HT-29 (cell line): Measurements from ENCODE around the gene NDUFS1. TPM values are rescaled to one million over a fixed set of nuclear protein-coding genes. Genes with fewer than 3 reads are reported as not detected.
"Not testable (repeated sequence)": the region's sequence is repeated elsewhere in the genome, so short reads cannot be mapped to it uniquely, and the experiment has no call there.

ENCODE experiments used
- DNase-seq: peaks from one replicate; pipeline ENCODE4 v3.0.0-alpha.2; 2015; ENCODE audit warnings: low spot score
- total RNA-seq: library from RNA; depleted of rRNA; stranded (reverse); fragments of >200 nt; shearing (Covaris generic); gene quantifications from 2 replicates; pipeline ENCODE4 v1.2.3, GENCODE V29; 2014

NDUFS1 gene
- total RNA-seq, 1 experiment from 2014 or later = 69.8 TPM

GRCh38 chr2:206105038-206105437 is 54.2 kb downstream of the NDUFS1 start:
- no peak for DNase-seq

- not testable (repeated sequence) for DNase-seq
Observed at GRCh38 chr2:206098872-206099271, 60.4 kb downstream of the NDUFS1 start.

DNA sequence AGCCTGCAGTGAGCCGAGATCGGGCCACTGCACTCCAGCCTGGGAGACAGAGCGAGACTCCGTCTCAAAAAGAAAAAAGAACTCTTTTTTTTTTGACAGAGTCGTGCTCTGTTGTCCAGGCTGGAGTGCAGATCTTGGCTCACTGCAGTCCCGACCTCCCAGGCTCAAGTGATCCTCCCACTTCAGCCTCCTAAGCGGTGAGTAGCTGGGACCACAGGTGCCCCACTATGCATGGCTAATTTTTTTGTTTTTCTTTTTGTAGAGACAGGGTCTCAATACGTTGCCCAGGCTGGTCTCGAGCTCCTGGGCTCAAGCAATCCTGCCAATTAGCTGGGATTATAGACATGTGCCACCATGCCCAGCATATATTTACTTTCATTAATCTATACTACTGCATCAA is 60.8 kb downstream of the NDUFS1 start:
- DNase-seq = no peak

GRCh38 chr2:206096876-206097275 is 62.4 kb downstream of the NDUFS1 start:
- no peak for DNase-seq

DNA sequence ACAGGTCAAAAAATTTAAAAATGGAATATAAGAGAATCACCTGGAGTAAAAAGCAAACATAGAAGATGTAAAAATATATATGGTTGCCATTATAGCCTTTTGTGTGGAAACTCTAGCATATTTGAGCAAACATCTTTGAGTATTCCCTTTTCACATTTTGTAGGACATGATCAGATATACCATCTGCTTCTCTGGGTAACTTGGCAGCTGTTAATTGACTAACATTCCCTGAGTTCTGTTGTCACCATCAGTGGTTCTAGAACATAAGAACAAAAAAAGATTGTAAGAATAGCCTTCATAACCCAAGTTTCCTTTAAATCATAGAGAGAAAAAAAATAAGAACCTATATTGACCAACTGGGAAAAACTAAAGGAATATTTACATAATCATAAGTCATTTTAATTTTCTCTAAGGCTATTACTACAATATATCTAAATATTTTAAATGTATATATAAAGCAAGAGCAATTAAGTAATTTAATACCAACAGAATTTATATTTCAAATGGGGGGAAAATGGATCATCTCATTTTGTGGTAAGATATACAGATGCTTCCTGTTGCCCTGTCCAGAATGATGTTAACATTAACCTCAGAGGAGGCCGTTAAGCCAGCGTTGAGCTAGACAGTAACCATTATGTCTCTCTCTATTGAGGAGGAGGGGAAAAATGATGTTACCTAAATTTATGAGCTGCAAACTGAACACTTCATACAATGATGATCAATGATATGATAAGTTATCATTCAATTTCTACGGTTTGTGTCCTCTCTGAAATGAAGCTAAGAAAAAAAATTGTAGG is 63.5 kb downstream of the NDUFS1 start:
- DNase-seq = no peak

GRCh38 chr2:206092297-206092696 is 66.9 kb downstream of the NDUFS1 start:
- DNase-seq = no peak

DNA sequence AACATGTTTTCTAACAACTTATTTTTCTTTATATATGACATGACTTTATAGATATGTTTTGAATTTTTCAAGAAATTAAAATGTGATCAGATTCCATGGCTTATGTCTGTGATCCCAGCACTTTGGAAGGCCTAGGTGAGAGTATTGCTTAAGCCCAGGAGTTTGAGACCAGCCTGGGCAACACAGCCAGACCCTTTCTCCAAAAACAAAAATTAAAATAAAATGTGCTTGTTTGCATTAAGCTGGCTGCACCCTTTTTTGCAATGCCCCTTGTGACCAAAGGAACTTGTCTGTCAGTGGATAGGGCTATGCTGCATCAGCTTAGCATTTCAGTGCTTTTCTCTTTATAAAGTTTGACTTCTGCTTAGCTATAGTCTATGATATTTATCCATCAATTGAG is 71.0 kb downstream of the NDUFS1 start:
- no peak for DNase-seq

- DNase-seq = peak; percentile 24
Observed at GRCh38 chr2:206086716-206087350, 72.4 kb downstream of the NDUFS1 start.

GRCh38 chr2:206085742-206086445 is 73.3 kb downstream of the NDUFS1 start, which contains the start of gene INO80D:
TSS of gene INO80D (minus strand) at chr2:206086174. CDS start at chr2:206063016, 23,158 bp downstream.
- peak; percentile 79 for DNase-seq

- peak; percentile 16 for DNase-seq
Observed at GRCh38 chr2:206084870-206085741, 74.1 kb downstream of the NDUFS1 start.

DNA sequence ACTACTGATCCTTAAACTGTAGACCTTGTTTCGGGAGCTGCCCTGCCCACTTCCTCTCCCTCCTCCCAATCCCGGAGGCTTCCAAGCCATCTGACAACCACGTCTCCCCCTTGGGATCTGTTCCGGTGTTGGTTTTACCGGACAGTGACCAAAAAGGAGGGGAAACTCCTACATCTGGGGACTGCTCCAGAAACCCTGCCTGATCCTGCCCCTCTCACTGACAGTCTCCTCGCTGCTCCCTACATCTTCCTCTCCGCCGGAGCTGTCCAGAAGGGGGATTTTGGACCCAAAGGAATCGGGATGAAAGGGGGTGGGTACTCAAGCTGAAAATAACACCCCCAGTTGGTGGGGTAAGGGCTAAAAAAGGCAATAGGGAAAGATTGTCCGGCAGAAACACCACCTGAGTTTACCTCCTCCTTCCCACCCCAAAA is 74.8 kb downstream of the NDUFS1 start:
- peak; percentile 54 for DNase-seq

- DNase-seq = peak; percentile 32
Observed at GRCh38 chr2:206083602-206084438, 75.4 kb downstream of the NDUFS1 start.

- no peak for DNase-seq
Observed at GRCh38 chr2:206082298-206082843, 76.9 kb downstream of the NDUFS1 start.

DNA sequence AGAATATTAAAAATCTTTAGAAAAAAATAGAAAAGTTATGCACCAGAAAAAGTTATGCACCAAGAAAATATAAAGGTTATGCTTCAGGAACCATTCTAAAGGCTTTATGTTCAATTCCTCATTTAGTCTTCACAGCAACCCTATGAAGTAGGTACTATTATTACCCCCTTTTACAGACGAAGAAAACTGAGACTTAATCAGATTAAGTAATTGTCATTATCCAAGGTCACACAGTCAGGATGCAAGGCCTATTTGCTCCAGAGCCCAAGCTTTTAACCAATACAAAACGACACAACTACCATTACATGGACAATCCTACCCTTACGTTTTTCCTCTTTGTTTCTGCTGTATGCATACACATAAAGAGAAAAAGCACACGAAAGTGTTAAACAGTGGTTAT is 78.3 kb downstream of the NDUFS1 start:
- no peak for DNase-seq

DNA sequence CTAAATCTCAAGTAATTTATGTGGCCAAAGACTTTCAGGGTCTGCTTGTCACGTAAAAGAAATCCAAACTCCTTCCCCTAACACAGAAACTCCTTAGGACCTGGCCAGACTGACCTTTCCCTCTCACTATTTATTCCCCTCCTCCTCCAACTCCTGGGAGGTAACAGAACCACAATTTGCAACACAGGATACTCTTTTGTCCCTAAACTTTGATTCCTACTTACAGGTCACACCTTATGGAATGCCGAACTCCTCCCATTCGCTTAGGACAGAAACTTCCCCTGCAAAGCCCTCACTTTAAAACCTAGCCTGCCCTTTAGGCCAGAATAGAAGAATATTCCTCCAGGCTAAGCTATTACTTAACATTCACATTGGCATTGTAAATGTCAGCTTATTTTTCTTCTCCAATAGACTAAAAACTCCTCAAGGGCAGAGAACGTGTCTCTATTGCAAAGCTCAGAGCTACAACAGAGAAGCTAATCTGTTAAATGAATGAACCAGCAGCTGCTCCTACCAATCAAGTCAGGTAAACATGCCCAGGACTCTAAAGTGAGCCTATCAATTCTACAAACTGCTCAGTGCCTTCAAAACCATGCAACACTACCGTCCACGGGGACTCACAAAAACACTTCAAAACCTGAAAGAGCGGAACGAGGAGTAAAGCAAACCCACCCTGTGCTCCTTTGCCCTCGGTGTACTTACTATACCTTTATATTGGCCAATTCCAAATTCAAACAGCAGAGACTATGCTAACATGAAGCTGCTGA is 79.4 kb downstream of the NDUFS1 start:
- no peak for DNase-seq

DNA sequence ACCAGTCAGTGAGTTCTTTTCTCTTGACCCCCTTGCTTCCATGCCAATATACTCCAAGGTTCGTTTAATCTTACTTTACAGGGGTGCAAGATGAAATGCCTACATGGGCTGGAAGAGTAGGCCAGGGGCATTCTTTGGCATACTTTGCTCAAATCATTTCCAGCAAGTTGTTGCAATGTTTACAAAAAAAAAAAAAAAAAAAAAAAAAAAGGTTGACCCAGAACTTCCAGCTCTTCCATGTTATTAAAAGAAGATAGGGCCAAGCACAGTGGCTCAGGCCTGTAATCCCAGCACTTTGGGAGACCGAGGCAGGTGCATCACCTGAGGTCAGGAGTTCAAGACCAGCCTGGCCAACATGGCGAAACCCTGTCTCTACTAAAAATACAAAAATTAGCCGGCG is 81.4 kb downstream of the NDUFS1 start:
- not testable (repeated sequence) for DNase-seq

GRCh38 chr2:206075113-206075512 is 84.1 kb downstream of the NDUFS1 start:
- no peak for DNase-seq

DNA sequence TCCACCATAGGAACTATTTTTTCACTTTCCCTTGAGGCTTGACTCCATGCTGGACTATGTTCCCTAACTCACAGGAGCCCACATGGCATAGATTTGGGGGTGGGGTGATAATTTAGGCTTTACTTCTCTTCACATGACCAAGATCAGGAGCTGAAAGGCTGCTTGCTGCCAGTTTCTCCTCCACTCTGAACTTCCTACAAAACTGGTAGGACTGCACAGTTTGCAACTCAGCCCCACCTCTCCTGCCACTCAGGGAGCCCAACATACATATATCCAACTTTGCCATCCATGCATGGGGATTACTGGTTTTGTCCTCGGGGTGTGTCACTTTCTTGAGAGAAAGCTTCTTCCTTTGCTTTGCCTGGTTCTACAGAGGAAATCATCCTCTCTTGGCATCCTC is 87.4 kb downstream of the NDUFS1 start:
- no peak for DNase-seq

- DNase-seq = no peak
Observed at GRCh38 chr2:206069417-206069816, 89.8 kb downstream of the NDUFS1 start.
